ENCODE data around the gene ANO6. TPM values are rescaled to one million over a fixed set of nuclear protein-coding genes. Genes with fewer than 3 reads are reported as not detected.
"Not testable (repeated sequence)": the region's sequence is repeated elsewhere in the genome, so short reads cannot be mapped to it uniquely, and the experiment has no call there.

Gene ANO6
- total RNA-seq, 3 donors from 2014 or later (not counting 1 experiment from before 2014, with no cell fraction given) = 26.6 to 31.0 (median 30.4) TPM

- H3K9me3 Mint-ChIP-seq = no peaks in the 10 kb centered on the region
- no peaks in the 10 kb centered on the region for H3K36me3 Mint-ChIP-seq
- peak overlapping the region in 1 of 2 donors; percentile 47 for H3K27ac Mint-ChIP-seq
- no peaks in the 10 kb centered on the region for H3K27me3 Mint-ChIP-seq (ENCODE audit: low read depth in 2 of 2)
- no peak overlapping the region for H3K27ac ChIP-seq (ENCODE audit: low read length)
- H3K27me3 ChIP-seq (ENCODE audit: control insufficient read depth, insufficient read depth, low read length) = no peaks in the 10 kb centered on the region
- DNase-seq (no peak), ATAC-seq (no peak)
- no peaks in the 10 kb centered on the region for H3K9me3 ChIP-seq (ENCODE audit: control insufficient read depth, insufficient read depth, low read length)
- H3K36me3 ChIP-seq (ENCODE audit: control insufficient read depth, insufficient read depth, low read length) = no peaks in the 10 kb centered on the region
- no peaks in the 10 kb centered on the region for H3K4me1 ChIP-seq (ENCODE audit: control insufficient read depth, insufficient read depth, low read length)
- H3K4me1 Mint-ChIP-seq = peaks cover 28 to 30% of the 10 kb centered on the region in 2 donors
- intact Hi-C loops (cut with micrococcal nuclease) = no loop called here
- WGBS (ENCODE audit: insufficient coverage) = 62% methylated on average over 4 of the region's 4 CpGs
- H3K4me3 Mint-ChIP-seq = no peak overlapping the region
- no peak for TF ChIP-seq CTCF (IDR thresholded peaks at IDR 0.05)
- no peak overlapping the region for H3K4me3 ChIP-seq (ENCODE audit: low read length)
Observed at GRCh38 chr12:45234139-45234865, 18.4 kb downstream of the ANO6 start.

DNA sequence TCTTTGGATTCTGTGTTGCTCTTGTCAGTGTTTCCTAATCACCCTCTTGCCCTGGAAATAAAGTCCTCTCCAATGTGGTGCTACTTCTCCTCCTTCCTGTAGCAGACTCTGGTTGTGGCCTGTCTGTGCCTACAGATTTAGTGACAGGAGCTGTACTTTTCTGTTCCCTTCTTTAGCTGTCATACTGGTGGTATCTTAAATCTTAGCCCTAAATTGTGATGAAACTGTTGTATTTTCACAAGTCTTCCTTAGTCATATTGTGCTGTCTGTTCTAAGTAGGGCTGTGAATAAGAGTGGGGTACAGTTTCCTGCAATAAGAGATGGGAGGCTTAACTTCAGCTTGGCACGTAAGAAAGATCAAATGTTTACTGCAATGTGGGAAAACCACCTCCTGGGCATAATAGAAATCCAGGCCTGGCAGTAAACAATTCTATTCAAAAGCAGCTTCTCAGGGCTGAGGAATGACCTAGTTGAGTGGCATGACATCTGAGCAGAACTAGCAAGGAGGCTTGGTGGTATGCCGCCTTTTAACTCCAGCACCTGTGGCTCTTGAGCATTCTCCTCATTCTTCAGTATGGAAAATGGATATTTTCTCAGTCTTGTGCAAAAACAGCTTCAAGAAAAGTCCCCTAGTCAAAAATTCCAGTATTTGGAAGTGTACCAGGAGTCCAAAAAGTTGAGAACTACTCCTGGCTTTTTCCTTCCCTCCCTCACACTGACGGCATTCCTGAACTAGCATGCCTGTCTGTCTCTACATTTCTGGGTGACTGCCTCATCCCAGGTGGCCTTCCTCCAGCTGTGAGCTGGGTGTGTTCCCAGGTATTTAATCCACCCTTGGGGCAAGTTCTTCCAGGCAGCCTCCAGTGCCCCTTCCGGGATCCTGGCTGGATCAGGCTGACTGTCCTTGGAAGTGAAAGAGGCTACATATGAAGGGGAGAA, 19.5 kb downstream of the ANO6 start:
- Mint-ChIP-seq H3K36me3 (no peaks in the 10 kb centered on the region), H3K27me3 (ENCODE audit: low read depth in 2 of 2) (no peaks in the 10 kb centered on the region), H3K27ac (peak overlapping the region; percentile 2 to 47), H3K4me1 (peaks cover 34 to 35% of the 10 kb centered on the region in 2 donors), H3K4me3 (no peak overlapping the region), H3K9me3 (no peaks in the 10 kb centered on the region)
- Histone ChIP-seq H3K27me3 (ENCODE audit: control insufficient read depth, insufficient read depth, low read length) (no peaks in the 10 kb centered on the region), H3K36me3 (ENCODE audit: control insufficient read depth, insufficient read depth, low read length) (no peaks in the 10 kb centered on the region), H3K9me3 (ENCODE audit: control insufficient read depth, insufficient read depth, low read length) (no peaks in the 10 kb centered on the region), H3K4me1 (ENCODE audit: control insufficient read depth, insufficient read depth, low read length) (no peaks in the 10 kb centered on the region), H3K4me3 (ENCODE audit: low read length) (no peak overlapping the region), H3K27ac (ENCODE audit: low read length) (no peak overlapping the region)
- peak in 1 of 3 donors; percentile 24 for ATAC-seq
- intact Hi-C loops (cut with micrococcal nuclease) = no loop called here
- 96% methylated on average over 4 of the region's 4 CpGs for WGBS (ENCODE audit: insufficient coverage)
- no peak for TF ChIP-seq CTCF (IDR thresholded peaks at IDR 0.05)
- DNase-seq = no peak

DNA sequence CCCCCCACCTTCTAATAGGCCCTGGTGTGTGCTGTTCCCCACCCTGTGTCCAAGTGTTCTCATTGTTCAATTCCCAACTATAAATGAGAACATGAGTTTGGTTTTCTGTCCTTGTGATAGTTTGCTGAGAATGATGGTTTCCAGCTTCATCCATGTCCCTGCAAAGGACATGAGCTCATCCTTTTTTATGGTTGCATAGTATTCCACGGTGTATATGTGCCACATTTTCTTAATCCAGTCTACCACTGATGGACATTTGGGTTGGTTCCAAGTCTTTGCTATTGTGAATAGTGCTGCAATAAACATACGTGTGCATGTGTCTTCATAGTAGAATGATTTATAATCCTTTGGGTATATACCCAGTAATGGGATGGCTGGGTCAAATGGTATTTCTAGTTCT, 20.5 kb downstream of the ANO6 start:
- H3K4me1 Mint-ChIP-seq = peaks cover 39 to 41% of the 10 kb centered on the region in 2 donors
- H3K9me3 ChIP-seq (ENCODE audit: control insufficient read depth, insufficient read depth, low read length); H3K27ac Mint-ChIP-seq; H3K4me3 ChIP-seq (ENCODE audit: low read length); H3K27ac ChIP-seq (ENCODE audit: low read length); DNase-seq; H3K9me3 Mint-ChIP-seq; H3K27me3 ChIP-seq (ENCODE audit: control insufficient read depth, insufficient read depth, low read length); H3K27me3 Mint-ChIP-seq (ENCODE audit: low read depth in 2 of 2); intact Hi-C loops (cut with micrococcal nuclease); H3K4me1 ChIP-seq (ENCODE audit: control insufficient read depth, insufficient read depth, low read length); H3K36me3 ChIP-seq (ENCODE audit: control insufficient read depth, insufficient read depth, low read length); ATAC-seq; H3K4me3 Mint-ChIP-seq; H3K36me3 Mint-ChIP-seq: not testable (repeated sequence)
- no CpG with 5 or more reads among the region's 2 CpGs for WGBS (ENCODE audit: insufficient coverage)

- no peak overlapping the region for H3K4me3 Mint-ChIP-seq
- no peak overlapping the region for H3K4me3 ChIP-seq (ENCODE audit: low read length)
- no peak overlapping the region for H3K27ac Mint-ChIP-seq
- 89% methylated on average over 11 of the region's 11 CpGs for WGBS (ENCODE audit: insufficient coverage)
- no peaks in the 10 kb centered on the region for H3K27me3 ChIP-seq (ENCODE audit: control insufficient read depth, insufficient read depth, low read length)
- DNase-seq (no peak), ATAC-seq (no peak)
- H3K27ac ChIP-seq (ENCODE audit: low read length) = no peak overlapping the region
- H3K36me3 Mint-ChIP-seq = no peaks in the 10 kb centered on the region
- peaks cover 32 to 35% of the 10 kb centered on the region in 2 donors for H3K4me1 Mint-ChIP-seq
- peaks cover 5% of the 10 kb centered on the region for H3K4me1 ChIP-seq (ENCODE audit: control insufficient read depth, insufficient read depth, low read length)
- no peaks in the 10 kb centered on the region for H3K36me3 ChIP-seq (ENCODE audit: control insufficient read depth, insufficient read depth, low read length)
- intact Hi-C loops (cut with micrococcal nuclease) = no loop called here
- H3K9me3 ChIP-seq (ENCODE audit: control insufficient read depth, insufficient read depth, low read length) = no peaks in the 10 kb centered on the region
- no peaks in the 10 kb centered on the region for H3K27me3 Mint-ChIP-seq (ENCODE audit: low read depth in 2 of 2)
- H3K9me3 Mint-ChIP-seq = no peaks in the 10 kb centered on the region
- no peak for TF ChIP-seq CTCF (IDR thresholded peaks at IDR 0.05)
Observed at GRCh38 chr12:45242180-45242579, 26.3 kb downstream of the ANO6 start.
